Keratinocyte (primary cell): ENCODE measurements around the gene CA5A. TPM values are rescaled to one million over a fixed set of nuclear protein-coding genes. Genes with fewer than 3 reads are reported as not detected.

Source experiments
- DNase-seq: peaks from one replicate; pipeline ENCODE4 v3.0.0-alpha.2; 2011; ENCODE audit warnings: low read depth, missing footprints, low spot score
- FAIRE-seq: peaks from 2 replicates; lab custom pipeline; 2011; peaks lifted over from hg19 to GRCh38; lab: Jason Lieb, UNC
- H2AFZ ChIP-seq: 2 replicates; pipeline ENCODE4 v1.6.0; 2012; ENCODE audit warnings: low read length, control low read depth, inconsistent platforms; ENCODE audit not compliant: control insufficient read depth
- H3K27ac ChIP-seq: 2 replicates; pipeline ENCODE4 v1.5.1; 2011; ENCODE audit warnings: low read length; ENCODE audit not compliant: control insufficient read depth, insufficient read depth
- H3K27me3 ChIP-seq: 3 replicates; pipeline ENCODE4 v1.6.0; 2011; ENCODE audit warnings: low read length; ENCODE audit not compliant: control insufficient read depth, insufficient read depth; ENCODE audit errors: extremely low read depth
- H3K36me3 ChIP-seq, 2 experiments: 2 replicates in 1 of 2; 3 replicates in 1 of 2; pipeline ENCODE4 v1.5.1; 2011; ENCODE audit warnings: low read length in 2 of 2, mild to moderate bottlenecking in 1 of 2; ENCODE audit not compliant: control insufficient read depth in 2 of 2, insufficient read depth in 2 of 2; ENCODE audit errors: extremely low read depth in 1 of 2
- H3K4me1 ChIP-seq: 3 replicates; pipeline ENCODE4 v1.5.1; 2011; ENCODE audit warnings: low read length; ENCODE audit not compliant: control insufficient read depth, insufficient read depth; ENCODE audit errors: extremely low read depth
- H3K4me2 ChIP-seq: 3 replicates; pipeline ENCODE4 v1.6.0; 2011; ENCODE audit warnings: low read depth, low read length; ENCODE audit not compliant: control insufficient read depth, insufficient read depth; ENCODE audit errors: extremely low read depth
- H3K4me3 ChIP-seq, 3 experiments: fragments of 200-600 bp in 1 of 3; sonication (generic) in 1 of 3; 2 replicates in 2 of 3; 3 replicates in 1 of 3; pipeline ENCODE4 v1.5.1; 2011 to 2016; ENCODE audit warnings: low read length in 3 of 3, mild to moderate bottlenecking in 3 of 3, control low read depth in 2 of 3, inconsistent platforms in 1 of 3, low read depth in 1 of 3, mixed read lengths in 1 of 3, mixed run types in 1 of 3, moderate library complexity in 1 of 3; ENCODE audit not compliant: control insufficient read depth in 2 of 3, insufficient read depth in 2 of 3; ENCODE audit errors: extremely low read depth in 1 of 3
- H3K79me2 ChIP-seq: 2 replicates; pipeline ENCODE4 v1.6.0; 2012; ENCODE audit warnings: low read length; ENCODE audit not compliant: control insufficient read depth, insufficient read depth
- H3K9ac ChIP-seq: 3 replicates; pipeline ENCODE4 v1.6.0; 2011; ENCODE audit warnings: low read length; ENCODE audit not compliant: control insufficient read depth, insufficient read depth; ENCODE audit errors: extremely low read depth
- H3K9me1 ChIP-seq: 3 replicates; pipeline ENCODE4 v1.6.0; 2011; ENCODE audit warnings: low read length; ENCODE audit not compliant: control insufficient read depth, insufficient read depth; ENCODE audit errors: extremely low read depth
- H3K9me3 ChIP-seq: 2 replicates; pipeline ENCODE4 v1.5.1; 2012; ENCODE audit warnings: low read depth, low read length; ENCODE audit not compliant: control insufficient read depth
- H4K20me1 ChIP-seq: 3 replicates; pipeline ENCODE4 v1.6.0; 2011; ENCODE audit warnings: low read length; ENCODE audit not compliant: control insufficient read depth, insufficient read depth; ENCODE audit errors: extremely low read depth
- CTCF ChIP-seq, 3 experiments: IDR thresholded peaks in 1 of 3; conservative IDR thresholded peaks in 1 of 3; optimal IDR thresholded peaks in 1 of 3; 2 replicates in 2 of 3; 3 replicates in 1 of 3; pipeline versions ENCODE3 to v1.5.1; 2011; ENCODE audit warnings: low read length in 3 of 3, mild to moderate bottlenecking in 3 of 3, moderate library complexity in 2 of 3, control low read depth in 1 of 3, inconsistent platforms in 1 of 3; ENCODE audit not compliant: insufficient read depth in 2 of 3; ENCODE audit errors: extremely low read depth in 1 of 3
- EZH2 ChIP-seq: IDR thresholded peaks from one replicate; pipeline ENCODE4 v1.6.1; 2012; ENCODE audit warnings: inconsistent platforms, mild to moderate bottlenecking, low read length, moderate library complexity
- dilution Hi-C: fragments of 300-500 bp; cut with MboI; formaldehyde crosslinking; loops from one replicate; pipeline ENCODE4 v1.7.0; 2020; ENCODE audit warnings: low sequenced_read_pairs; ENCODE audit not compliant: extremely low pct_ligation_motif_present
- polyA plus RNA-seq, 5 experiments: library from polyadenylated mRNA; depleted of rRNA in 3 of 5; stranded (reverse) in 3 of 5; stranded (forward) in 1 of 5; unstranded in 1 of 5; fragments of >200 nt; gene quantifications; 1 replicate in 1 of 5; 2 replicates in 3 of 5; 3 replicates in 1 of 5; pipeline versions ENCODE4 v1.2.1 to v1.2.3, GENCODE V29; 2011 to 2012; ENCODE audit warnings: missing spikeins in 2 of 5, low read depth in 1 of 5, low replicate concordance in 1 of 5

CA5A gene
- polyA plus RNA-seq, 1 donor (not counting 4 experiments of a cell fraction or from before 2014, with no cell fraction given) = not detected

GRCh38 chr16:87842209-87842869 is 94.0 kb downstream of the CA5A start:
- H3K9ac ChIP-seq = no peak overlapping the region

GRCh38 chr16:87841340-87842208 is 94.8 kb downstream of the CA5A start:
- Histone ChIP-seq H3K36me3 (peaks cover 60 to 84% of the 10 kb centered on the region in 2 experiments), H3K4me2 (no peak overlapping the region), H4K20me1 (peaks cover 40% of the 10 kb centered on the region)

More at GRCh38 chr16:87842209-87842869, 94.0 kb downstream of the CA5A start:
- H2AFZ ChIP-seq = no peak overlapping the region
- no peaks in the 10 kb centered on the region for H3K27me3 ChIP-seq
- peaks cover 57 to 92% of the 10 kb centered on the region in 2 experiments for H3K36me3 ChIP-seq
- dilution Hi-C loops = no loop called here
- H3K4me2 ChIP-seq = no peak overlapping the region
- H4K20me1 ChIP-seq = peaks cover 45% of the 10 kb centered on the region
- TF ChIP-seq EZH2 (no peak), CTCF (optimal IDR thresholded peaks at IDR 0.05 in 1 of 3, IDR thresholded peaks at IDR 0.05 in 1 of 3, conservative IDR thresholded peaks at IDR 0.05 in 1 of 3; ENCODE audit: extremely low read depth in 1 of 3, insufficient read depth in 2 of 3, low read length in 3 of 3) (no peak)
- peaks cover 21% of the 10 kb centered on the region for H3K4me1 ChIP-seq
- no peak overlapping the region for H3K4me3 ChIP-seq
- no peak for FAIRE-seq
- peaks cover 79% of the 10 kb centered on the region for H3K79me2 ChIP-seq
- peaks cover 3% of the 10 kb centered on the region for H3K9me1 ChIP-seq
- no peak overlapping the region for H3K27ac ChIP-seq
- DNase-seq = no peak
- no peaks in the 10 kb centered on the region for H3K9me3 ChIP-seq

More at GRCh38 chr16:87841340-87842208, 94.8 kb downstream of the CA5A start:
- Histone ChIP-seq H3K9me3 (no peaks in the 10 kb centered on the region), H3K79me2 (peaks cover 71% of the 10 kb centered on the region), H2AFZ (no peak overlapping the region), H3K27ac (no peak overlapping the region), H3K27me3 (no peaks in the 10 kb centered on the region), H3K9ac (no peak overlapping the region), H3K4me3 (no peak overlapping the region), H3K9me1 (peaks cover 3% of the 10 kb centered on the region), H3K4me1 (peaks cover 21% of the 10 kb centered on the region)
- FAIRE-seq = no peak
- dilution Hi-C loops = no loop called here
- no peak for DNase-seq
- no peak for TF ChIP-seq EZH2
- no peak for TF ChIP-seq CTCF (optimal IDR thresholded peaks at IDR 0.05 in 1 of 3, IDR thresholded peaks at IDR 0.05 in 1 of 3, conservative IDR thresholded peaks at IDR 0.05 in 1 of 3; ENCODE audit: extremely low read depth in 1 of 3, insufficient read depth in 2 of 3, low read length in 3 of 3)
